ENCODE results near the gene OBP2B.
"Not testable (repeated sequence)": the region's sequence is repeated elsewhere in the genome, so short reads cannot be mapped to it uniquely, and the experiment has no call there.

The OBP2B gene

GRCh38 chr9:133221177-133221809 lies 12.2 kb upstream of the OBP2B start:
- no peak for DNase-seq (ENCODE audit: low spot score)

DNA sequence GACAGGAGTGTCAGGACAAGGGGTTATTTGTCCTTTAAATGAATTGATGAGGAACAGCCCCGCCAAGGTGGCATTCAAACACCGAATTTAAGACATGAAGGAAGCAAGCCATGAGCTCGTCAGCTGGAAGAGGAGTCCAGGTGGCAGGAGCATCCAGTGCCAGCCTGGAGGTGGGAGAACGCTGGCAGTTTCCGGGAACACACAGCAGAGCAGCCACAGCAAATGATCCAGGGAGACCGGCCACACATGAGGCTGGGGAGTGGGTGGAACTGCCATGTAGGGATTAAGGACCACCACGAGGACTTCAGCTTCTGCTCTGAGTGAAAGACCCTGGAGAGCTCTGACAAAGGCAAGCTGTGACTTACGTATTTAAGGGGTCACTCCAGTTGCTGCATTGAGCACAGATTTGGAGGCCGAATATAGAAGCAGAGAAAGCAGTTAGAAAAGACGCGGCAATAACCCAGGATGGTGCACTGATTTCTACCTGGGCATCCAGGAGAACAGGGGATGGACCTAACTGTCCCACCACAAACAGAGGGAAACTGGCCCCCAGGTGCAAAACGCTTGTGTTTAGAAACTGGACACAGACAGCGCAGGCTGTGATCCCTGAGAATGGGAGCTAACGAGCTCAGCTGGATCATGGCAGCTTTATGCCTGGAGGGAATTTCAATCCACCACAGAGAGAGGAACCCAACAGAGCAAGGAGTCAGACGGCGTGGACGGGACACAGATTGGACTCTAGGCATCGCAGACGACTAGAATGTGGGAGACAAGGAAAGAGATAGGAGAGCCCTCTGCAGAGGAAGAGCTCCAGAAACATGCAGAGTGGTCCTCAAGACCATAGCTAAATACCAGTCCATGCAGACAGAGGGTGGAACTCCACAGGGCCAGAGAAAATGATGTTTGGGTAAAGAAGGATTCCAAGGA lies 9.3 kb upstream of the OBP2B start:
- DNase-seq (ENCODE audit: low spot score): not testable (repeated sequence)

GRCh38 chr9:133217333-133217988 lies 8.4 kb upstream of the OBP2B start:
- DNase-seq (ENCODE audit: low spot score): not testable (repeated sequence)

DNA sequence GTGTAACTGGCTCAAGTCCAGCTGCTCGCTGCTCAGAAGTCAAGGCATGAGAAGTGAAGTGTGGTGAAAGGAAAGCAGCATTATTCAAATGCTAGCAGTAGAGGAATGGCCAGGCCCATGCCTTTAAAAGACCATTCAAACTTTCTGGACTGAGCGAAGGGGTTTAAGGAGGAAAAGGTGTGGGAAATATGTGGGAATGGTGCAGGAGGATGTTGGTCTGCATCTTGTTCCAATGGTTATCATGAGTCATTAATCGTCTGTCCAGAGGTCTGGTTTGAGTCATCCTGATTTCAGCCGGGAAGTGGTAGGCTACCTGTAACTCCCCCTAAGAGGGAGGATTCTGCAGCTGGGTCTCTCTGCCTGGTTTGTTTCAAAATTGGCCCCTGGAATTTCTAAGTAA lies 5.2 kb upstream of the OBP2B start:
- not testable (repeated sequence) for DNase-seq (ENCODE audit: low spot score)

- DNase-seq (ENCODE audit: low spot score): no peak
These were observed 1.6 kb upstream of the OBP2B start for GRCh38 chr9:133210609-133211008.

DNA sequence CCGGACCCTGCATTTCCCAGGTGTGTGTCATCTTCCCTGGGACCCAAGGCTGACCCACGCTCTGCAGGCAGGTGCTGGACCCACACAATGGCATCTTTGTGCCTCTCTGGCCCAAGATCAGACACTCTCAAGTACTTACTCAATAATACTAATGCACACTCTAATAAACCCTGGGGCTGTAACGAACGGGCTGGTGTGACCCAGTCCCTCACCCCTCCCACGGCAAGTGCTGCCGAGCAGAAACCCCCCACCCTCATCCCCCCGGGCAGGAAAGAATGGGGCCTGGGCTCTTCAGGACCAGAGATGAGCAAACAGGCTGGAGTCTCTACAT lies 1.1 kb upstream of the OBP2B start:
- DNase-seq (ENCODE audit: low spot score): no peak

DNA sequence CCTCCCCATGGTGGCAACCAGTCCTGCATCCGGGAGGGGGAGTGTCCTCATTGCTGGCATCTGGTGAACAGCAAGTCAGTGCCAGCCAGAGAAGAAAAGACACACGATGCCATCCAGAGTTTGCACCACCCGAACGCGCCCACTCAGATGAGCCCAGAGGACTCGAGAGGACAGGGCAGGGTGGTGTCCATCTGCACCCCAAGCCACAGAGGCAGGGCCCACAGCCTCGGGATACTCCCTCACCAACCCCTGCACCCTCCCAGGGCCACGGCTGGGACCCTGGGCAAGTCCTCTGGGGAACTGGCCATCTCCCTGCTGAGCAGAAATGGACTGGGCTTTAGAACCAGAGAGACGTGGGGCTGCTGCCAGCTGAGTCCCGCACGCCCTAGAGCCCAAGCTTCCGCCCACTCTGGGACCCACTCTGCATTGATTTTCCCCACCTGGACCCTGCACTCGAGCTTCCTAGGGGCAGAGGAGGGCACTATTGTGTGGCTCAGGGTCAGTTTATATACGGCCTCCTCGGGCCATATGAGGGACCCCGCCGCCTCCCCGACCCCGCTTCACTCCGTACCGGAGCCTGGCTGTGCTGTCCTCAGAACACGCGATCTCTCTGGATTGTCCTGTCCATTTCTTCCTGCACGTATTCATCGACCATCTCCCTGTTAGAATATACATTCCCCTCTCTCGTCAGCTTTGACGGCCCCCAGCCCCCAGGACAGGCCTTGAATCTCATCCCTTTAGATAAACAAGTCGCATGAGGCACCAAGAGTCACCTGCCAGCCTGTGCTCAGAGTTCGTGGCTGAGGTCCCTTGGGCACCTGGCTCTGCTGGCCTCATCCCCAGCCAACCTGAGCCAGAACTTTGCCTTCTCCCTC lies 514 bp upstream of the OBP2B start:
- not testable (repeated sequence) for DNase-seq (ENCODE audit: low spot score)

DNA sequence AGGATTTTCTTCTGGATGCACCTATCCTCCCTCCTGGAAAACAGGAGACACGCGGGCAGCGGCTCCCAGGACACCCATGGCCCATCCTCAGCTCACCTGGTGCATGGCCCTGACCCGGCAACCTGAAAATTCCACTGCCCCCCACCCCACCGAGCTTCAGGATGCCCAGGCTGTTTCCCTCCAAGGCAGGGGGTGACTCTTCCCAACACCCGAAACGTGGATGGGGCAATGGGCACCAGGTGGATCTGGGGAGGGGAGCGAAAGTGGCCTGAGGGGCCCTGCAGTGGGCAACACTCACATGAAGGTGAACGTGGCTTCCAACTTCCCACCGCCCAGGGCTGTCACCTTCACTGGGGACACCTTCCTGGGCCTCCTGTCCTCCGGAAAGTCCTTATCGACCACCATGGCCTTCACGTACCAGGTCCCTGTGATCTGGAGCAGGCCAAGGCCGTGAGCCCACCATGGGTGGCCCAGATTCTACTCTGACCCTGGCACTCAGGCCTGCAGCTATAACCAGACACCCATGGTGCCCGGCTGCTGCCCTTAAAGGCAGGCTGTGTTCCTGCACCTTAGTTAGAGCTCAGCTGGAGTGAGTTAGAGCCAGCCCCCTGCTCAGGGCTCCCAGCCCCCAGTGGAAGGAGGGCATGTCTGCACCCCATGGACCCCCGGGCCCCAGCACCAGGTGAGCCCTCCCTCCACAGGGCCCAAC lies 725 bp downstream of the OBP2B start:
- DNase-seq (ENCODE audit: low spot score): not testable (repeated sequence)

GRCh38 chr9:133207540-133208170 lies 1.4 kb downstream of the OBP2B start:
- no peak for DNase-seq (ENCODE audit: low spot score)

DNA sequence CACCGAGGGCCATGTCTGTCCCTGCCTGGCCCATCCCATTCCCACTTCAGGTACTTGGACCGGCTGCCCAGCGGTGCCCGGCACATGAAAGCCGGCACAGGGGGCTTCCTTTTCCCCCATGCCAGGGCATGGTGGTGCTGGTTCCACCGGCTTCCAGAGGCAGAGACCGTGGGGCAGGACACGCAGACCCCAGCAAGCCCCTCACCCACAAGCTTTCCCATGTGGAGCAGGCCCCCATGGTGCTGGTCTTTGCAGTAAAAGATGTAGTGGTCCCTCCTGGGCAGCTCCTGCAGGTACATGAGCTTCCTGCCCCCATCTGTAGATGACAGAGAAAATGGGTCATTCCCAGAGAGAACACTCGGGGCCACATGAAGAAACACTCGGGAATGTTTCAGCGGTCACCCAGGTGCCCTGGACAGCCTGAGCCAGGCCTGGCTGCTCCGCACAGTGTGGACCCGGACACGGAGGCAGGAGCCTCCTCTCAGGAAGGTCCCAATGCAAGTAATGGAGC lies 2.0 kb downstream of the OBP2B start:
- DNase-seq (ENCODE audit: low spot score): no peak

GRCh38 chr9:133205996-133206931 lies 2.8 kb downstream of the OBP2B start:
- DNase-seq (ENCODE audit: low spot score): no peak

GRCh38 chr9:133205481-133205887 lies 3.6 kb downstream of the OBP2B start:
- not testable (repeated sequence) for DNase-seq (ENCODE audit: low spot score)

- DNase-seq (ENCODE audit: low spot score): no peak
These were observed 4.1 kb downstream of the OBP2B start for GRCh38 chr9:133204993-133205336.

- no peak for DNase-seq (ENCODE audit: low spot score)
These were observed 4.6 kb downstream of the OBP2B start for GRCh38 chr9:133204335-133204992.

DNA sequence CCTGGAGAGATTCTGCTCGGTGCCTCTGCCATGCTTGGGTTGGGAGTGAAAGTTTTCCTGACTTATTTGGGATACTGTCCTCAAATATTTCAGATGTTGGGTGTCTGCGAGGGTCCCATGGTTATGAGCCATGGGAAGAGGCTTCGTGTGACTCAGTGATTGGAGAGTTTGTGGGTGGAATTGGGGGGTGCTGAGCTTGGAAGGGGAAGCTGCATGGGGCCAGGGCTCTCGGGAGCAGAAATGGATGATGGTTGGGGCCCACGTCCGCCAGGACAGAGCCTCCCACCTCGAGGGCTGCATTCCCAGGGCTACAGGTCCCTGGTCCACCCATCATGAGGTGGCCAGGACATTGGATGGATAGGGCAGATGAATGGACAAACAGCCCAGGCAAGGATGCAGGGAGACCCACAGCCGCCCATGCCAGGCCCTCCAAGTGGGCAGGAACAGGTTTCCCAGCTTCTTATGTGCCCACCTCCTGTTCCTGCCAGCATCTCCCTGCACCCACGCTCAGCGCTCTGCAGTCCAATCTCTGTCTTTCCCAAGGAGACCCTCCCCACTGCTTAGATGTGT lies 5.5 kb downstream of the OBP2B start:
- no peak for DNase-seq (ENCODE audit: low spot score)

DNA sequence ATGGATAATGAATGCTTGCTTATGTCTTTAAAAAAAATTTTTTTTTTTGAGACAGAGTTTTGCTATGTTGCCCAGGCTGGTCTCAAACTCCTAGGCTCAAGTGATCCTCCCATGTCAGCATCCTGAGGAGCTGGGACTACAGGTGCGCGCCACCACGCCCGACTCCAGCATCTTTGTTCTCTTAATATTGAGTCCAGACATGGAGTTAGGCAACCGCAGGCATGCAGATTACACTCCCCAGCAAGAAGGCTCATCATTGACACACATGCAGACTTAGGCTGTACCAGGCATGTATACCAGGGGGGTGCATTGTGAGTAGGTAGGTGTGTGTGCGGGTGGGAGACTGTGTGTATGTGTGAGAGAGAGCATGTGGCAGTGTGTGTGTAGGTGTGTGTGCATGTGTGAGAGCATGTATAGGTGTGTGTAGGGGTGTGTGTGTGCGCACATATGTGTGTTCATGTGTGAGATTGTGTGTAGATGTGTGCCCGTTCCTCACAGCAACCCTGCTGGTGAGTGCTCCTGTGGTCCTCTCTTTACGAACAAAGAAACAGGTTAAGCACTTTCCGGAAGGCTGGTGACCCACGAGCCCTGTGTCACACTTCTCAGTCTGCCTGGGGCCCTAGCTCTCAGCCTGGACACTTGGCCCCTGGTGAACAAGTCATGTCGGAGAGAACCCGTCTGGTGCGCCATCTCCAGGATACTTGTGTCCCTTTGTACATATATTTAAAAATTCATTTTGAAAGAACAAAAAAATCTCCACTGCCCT lies 6.2 kb downstream of the OBP2B start:
- no peak for DNase-seq (ENCODE audit: low spot score)

DNA sequence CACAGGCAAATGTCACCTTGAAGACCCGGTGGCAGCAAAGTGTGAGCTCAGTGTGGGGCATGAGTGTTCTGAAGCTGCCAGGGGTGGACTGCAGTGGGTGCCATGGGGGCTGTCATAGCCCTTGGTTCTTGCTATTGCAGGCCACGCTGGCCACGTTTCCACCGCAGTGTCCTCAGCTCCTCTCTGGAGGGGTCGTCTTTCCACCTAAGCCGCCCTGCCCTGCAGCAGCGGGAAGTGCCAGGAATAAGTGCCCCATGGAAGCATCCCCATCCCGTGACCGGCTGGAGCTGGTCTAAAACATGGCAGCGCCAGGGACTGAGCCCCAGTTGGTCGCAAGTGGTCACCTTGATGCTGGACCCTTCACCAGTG lies 6.9 kb downstream of the OBP2B start:
- DNase-seq (ENCODE audit: low spot score): no peak

Measured in CD4-positive, alpha-beta T cell treated with Interleukin-15 for 4 hours (primary cell).